Smooth muscle cell (in vitro differentiated cells): ENCODE results near the gene GAREM2. TPM values are rescaled to one million over a fixed set of nuclear protein-coding genes. Genes with fewer than 3 reads are reported as not detected.

Experiments used
- DNase-seq: peaks from one replicate; lab custom pipeline; 2025; ENCODE audit not compliant: unreplicated experiment; lab: John Stamatoyannopoulos, UW
- H2AFZ ChIP-seq: fragments of 200-600 bp; sonication (generic); 2 replicates; pipeline ENCODE4 v1.6.0; 2016; ENCODE audit warnings: antibody characterized with exemption, low read depth, mild to moderate bottlenecking
- H3F3A ChIP-seq: fragments of 200-600 bp; sonication (generic); 2 replicates; pipeline ENCODE4 v1.6.0; 2017; ENCODE audit warnings: antibody characterized with exemption, low read depth
- H3K27ac ChIP-seq: fragments of 200-600 bp; sonication (generic); 2 replicates; pipeline ENCODE4 v1.5.1; 2016; ENCODE audit warnings: low read depth, mild to moderate bottlenecking
- H3K27me3 ChIP-seq: fragments of 200-600 bp; sonication (generic); 2 replicates; pipeline ENCODE4 v1.6.1; 2016; ENCODE audit warnings: low read depth, mild to moderate bottlenecking
- H3K36me3 ChIP-seq: fragments of 200-600 bp; sonication (generic); 2 replicates; pipeline ENCODE4 v1.5.1; 2016; ENCODE audit warnings: low read depth
- H3K4me1 ChIP-seq: fragments of 200-600 bp; sonication (generic); 2 replicates; pipeline ENCODE4 v1.5.1; 2016; ENCODE audit warnings: low read depth
- H3K4me2 ChIP-seq: fragments of 200-600 bp; sonication (generic); 2 replicates; pipeline ENCODE4 v1.6.0; 2016; ENCODE audit warnings: mild to moderate bottlenecking
- H3K4me3 ChIP-seq: fragments of 200-600 bp; sonication (generic); 2 replicates; pipeline ENCODE4 v1.5.1; 2016; ENCODE audit warnings: mild to moderate bottlenecking
- H3K79me2 ChIP-seq: fragments of 200-600 bp; sonication (generic); 2 replicates; pipeline ENCODE4 v1.6.0; 2016; ENCODE audit warnings: low read depth, mild to moderate bottlenecking
- H3K9ac ChIP-seq: fragments of 200-600 bp; sonication (generic); 2 replicates; pipeline ENCODE4 v1.6.0; 2016; ENCODE audit warnings: low read depth
- H3K9me3 ChIP-seq: fragments of 200-600 bp; sonication (generic); replicated peaks from 2 replicates; pipeline ENCODE4 v1.5.1; 2016; ENCODE audit warnings: low read depth
- H4K20me1 ChIP-seq: fragments of 200-600 bp; sonication (generic); 2 replicates; pipeline ENCODE4 v1.6.0; 2016; ENCODE audit warnings: low read depth
- WGBS: methylation state at CpG from one replicate; pipeline ENCODE4 v1.1.7; 2016; ENCODE audit warnings: low lambda C conversion rate; 5-methylcytosine and 5-hydroxymethylcytosine counted together
- polyA plus RNA-seq: library from polyadenylated mRNA; unstranded; fragments of >200 nt; fragmentation: Nextera tagmentation; extraction: Ambion mirVana; gene quantifications from 2 replicates; pipeline ENCODE4 v1.2.1, GENCODE V29; 2016
- total RNA-seq: library from RNA; depleted of rRNA; stranded (reverse); fragments of >200 nt; gene quantifications from 2 replicates; pipeline ENCODE4 v1.2.3, GENCODE V29; 2014
- TF ChIP-seq, protein P1 (sequence below): fragments of 200-600 bp; sonication (generic); IDR thresholded peaks from 2 replicates; pipeline ENCODE4 v1.5.1; 2017; ENCODE audit warnings: borderline replicate concordance, mild to moderate bottlenecking, antibody characterized with exemption; ENCODE audit not compliant: insufficient read depth, poor library complexity, severe bottlenecking

The GAREM2 gene
- total and polyA plus RNA-seq, 2 experiments from 2014 or later, result 2.9 to 16.2 TPM

- no peak for DNase-seq
- Histone ChIP-seq H3K27me3 (no peaks in the 10 kb centered on the region), H4K20me1 (no peaks in the 10 kb centered on the region), H3K9ac (no peak overlapping the region), H3K4me3 (no peak overlapping the region), H3K36me3 (peaks cover 33% of the 10 kb centered on the region), H3K79me2 (no peaks in the 10 kb centered on the region), H3K4me2 (no peak overlapping the region), H3K27ac (no peak overlapping the region), H2AFZ (no peak overlapping the region), H3F3A (no peaks in the 10 kb centered on the region), H3K9me3 (peaks cover 5% of the 10 kb centered on the region), H3K4me1 (no peaks in the 10 kb centered on the region)
- TF ChIP-seq, protein P1, sequence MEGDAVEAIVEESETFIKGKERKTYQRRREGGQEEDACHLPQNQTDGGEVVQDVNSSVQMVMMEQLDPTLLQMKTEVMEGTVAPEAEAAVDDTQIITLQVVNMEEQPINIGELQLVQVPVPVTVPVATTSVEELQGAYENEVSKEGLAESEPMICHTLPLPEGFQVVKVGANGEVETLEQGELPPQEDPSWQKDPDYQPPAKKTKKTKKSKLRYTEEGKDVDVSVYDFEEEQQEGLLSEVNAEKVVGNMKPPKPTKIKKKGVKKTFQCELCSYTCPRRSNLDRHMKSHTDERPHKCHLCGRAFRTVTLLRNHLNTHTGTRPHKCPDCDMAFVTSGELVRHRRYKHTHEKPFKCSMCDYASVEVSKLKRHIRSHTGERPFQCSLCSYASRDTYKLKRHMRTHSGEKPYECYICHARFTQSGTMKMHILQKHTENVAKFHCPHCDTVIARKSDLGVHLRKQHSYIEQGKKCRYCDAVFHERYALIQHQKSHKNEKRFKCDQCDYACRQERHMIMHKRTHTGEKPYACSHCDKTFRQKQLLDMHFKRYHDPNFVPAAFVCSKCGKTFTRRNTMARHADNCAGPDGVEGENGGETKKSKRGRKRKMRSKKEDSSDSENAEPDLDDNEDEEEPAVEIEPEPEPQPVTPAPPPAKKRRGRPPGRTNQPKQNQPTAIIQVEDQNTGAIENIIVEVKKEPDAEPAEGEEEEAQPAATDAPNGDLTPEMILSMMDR, result no peak
- WGBS, result 100% methylated on average over 1 of the region's 1 CpG
These were observed 42.9 kb downstream of the GAREM2 start for GRCh38 chr2:26215833-26216232.

- Histone ChIP-seq H3K9ac (no peak overlapping the region), H3K4me2 (no peak overlapping the region), H2AFZ (no peak overlapping the region), H3K9me3 (peaks cover 5% of the 10 kb centered on the region), H4K20me1 (no peaks in the 10 kb centered on the region), H3K4me1 (no peaks in the 10 kb centered on the region), H3F3A (no peaks in the 10 kb centered on the region), H3K27me3 (no peaks in the 10 kb centered on the region), H3K36me3 (peaks cover 26% of the 10 kb centered on the region), H3K4me3 (no peak overlapping the region), H3K27ac (no peak overlapping the region), H3K79me2 (no peaks in the 10 kb centered on the region)
- DNase-seq, result no peak
- 95% methylated on average over 4 of the region's 4 CpGs for WGBS
- TF ChIP-seq, protein P1, result no peak
These were observed 43.7 kb downstream of the GAREM2 start for GRCh38 chr2:26216587-26216986.

DNA sequence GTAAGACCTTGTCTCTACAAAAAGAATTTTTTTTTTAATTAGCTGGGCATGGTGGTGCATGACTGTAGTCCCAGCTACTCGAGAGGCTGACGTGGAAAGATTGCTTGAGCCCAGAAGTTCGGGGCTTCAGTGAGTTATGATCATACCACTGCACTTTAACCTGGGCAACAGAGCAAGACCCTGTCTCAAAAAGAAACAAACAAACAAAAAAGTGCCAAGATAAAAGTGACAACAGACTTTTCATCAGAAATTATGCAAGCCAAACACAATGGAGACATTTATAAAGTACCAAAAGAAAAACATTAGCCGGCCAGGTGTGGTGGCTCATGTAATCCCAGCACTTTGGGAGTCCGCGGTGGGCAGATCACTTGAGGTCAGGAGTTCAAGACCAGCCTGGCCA, 44.8 kb downstream of the GAREM2 start:
- H3F3A ChIP-seq, result no peaks in the 10 kb centered on the region
- no peaks in the 10 kb centered on the region for H3K27me3 ChIP-seq
- H3K79me2 ChIP-seq, result no peaks in the 10 kb centered on the region
- 78% methylated on average over 6 of the region's 6 CpGs for WGBS
- TF ChIP-seq, protein P1, result no peak
- H3K36me3 ChIP-seq, result peaks cover 22% of the 10 kb centered on the region
- H3K27ac ChIP-seq, result no peak overlapping the region
- H3K4me2 ChIP-seq, result no peak overlapping the region
- DNase-seq, result no peak
- H4K20me1 ChIP-seq, result peaks cover 4% of the 10 kb centered on the region
- peaks cover 5% of the 10 kb centered on the region for H3K9me3 ChIP-seq
- H3K4me3 ChIP-seq, result no peak overlapping the region
- no peak overlapping the region for H3K9ac ChIP-seq
- no peak overlapping the region for H2AFZ ChIP-seq
- no peaks in the 10 kb centered on the region for H3K4me1 ChIP-seq

DNA sequence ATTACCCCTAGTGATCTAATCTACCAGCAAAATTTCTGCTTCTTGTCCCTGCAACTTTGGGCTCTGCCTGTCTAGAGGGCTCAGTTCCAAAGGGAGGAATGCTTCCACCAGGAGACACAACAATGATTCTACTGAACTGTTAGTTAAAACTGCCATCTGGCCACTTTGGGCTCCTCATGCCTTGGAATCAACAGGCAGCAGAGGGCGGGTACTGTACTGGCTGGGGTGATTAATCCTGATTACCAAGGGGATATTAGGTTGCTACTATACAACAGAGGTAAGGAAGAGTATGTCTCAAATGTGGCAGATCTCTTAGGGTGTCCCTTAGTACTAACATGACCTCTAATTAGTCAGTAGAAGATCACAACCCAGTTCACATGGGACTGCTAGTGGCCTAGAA, 50.1 kb downstream of the GAREM2 start:
- no peak for DNase-seq
- Histone ChIP-seq H2AFZ (no peak overlapping the region), H3K27me3 (no peaks in the 10 kb centered on the region), H3K27ac (no peak overlapping the region), H3F3A (no peaks in the 10 kb centered on the region), H3K9me3 (peaks cover 3% of the 10 kb centered on the region), H3K36me3 (peaks cover 20% of the 10 kb centered on the region), H3K4me1 (no peaks in the 10 kb centered on the region), H3K4me2 (no peak overlapping the region), H3K9ac (no peak overlapping the region), H3K79me2 (no peaks in the 10 kb centered on the region), H3K4me3 (no peak overlapping the region), H4K20me1 (peaks cover 5% of the 10 kb centered on the region)
- WGBS, result 91% methylated on average over 1 of the region's 1 CpG
- TF ChIP-seq, protein P1, result no peak
